HG03175 (cell line): ENCODE measurements around the gene PM20D1.
"Not testable (repeated sequence)": the region's sequence is repeated elsewhere in the genome, so short reads cannot be mapped to it uniquely, and the experiment has no call there.

ENCODE experiments used
- ATAC-seq: cut with Tn5 transposase; IDR thresholded peaks from one replicate; pipeline ENCODE4 v1.9.1; 2021; ENCODE audit warnings: mild to moderate bottlenecking, moderate library complexity; ENCODE audit not compliant: unreplicated experiment

The PM20D1 gene, protein sequence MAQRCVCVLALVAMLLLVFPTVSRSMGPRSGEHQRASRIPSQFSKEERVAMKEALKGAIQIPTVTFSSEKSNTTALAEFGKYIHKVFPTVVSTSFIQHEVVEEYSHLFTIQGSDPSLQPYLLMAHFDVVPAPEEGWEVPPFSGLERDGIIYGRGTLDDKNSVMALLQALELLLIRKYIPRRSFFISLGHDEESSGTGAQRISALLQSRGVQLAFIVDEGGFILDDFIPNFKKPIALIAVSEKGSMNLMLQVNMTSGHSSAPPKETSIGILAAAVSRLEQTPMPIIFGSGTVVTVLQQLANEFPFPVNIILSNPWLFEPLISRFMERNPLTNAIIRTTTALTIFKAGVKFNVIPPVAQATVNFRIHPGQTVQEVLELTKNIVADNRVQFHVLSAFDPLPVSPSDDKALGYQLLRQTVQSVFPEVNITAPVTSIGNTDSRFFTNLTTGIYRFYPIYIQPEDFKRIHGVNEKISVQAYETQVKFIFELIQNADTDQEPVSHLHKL

DNA sequence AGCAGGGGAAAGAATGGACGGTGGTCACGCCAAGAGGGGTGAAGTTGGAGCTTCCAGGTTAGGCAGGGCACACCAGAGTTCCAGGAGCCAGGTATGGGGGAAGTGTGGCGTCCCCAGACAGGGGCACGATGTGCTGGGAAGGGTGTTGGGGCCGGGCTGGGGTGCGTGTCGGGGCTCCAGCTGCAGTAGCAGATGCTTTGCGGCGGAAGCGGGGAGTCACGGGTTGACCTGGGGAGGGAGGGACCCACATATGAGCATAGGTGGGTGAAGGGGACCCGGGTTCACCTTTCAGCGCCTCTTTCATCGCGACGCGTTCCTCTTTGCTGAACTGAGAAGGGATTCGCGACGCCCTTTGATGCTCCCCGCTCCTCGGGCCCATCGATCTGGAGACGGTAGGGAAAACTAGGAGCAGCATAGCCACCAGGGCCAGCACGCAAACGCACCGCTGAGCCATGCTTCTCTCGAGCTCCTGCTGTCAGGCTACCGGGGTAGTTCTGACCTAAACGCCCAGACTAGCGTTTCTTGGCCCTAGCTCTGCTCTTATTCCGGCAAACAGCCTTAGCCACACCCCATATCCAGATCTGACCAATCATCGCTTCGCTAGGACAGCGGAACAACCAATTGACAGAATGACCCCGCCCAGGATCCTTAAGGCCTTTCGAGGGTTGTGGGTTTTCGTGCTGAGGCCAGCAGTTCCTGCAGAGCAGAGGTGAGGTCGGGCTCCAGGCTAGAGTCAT is at the start of gene PM20D1:
Gene PM20D1 (minus strand): TSS at position 514 of the 737 bp plus-strand sequence. CDS start 60 bp downstream, at position 454.
- ATAC-seq: peak; percentile 99

DNA sequence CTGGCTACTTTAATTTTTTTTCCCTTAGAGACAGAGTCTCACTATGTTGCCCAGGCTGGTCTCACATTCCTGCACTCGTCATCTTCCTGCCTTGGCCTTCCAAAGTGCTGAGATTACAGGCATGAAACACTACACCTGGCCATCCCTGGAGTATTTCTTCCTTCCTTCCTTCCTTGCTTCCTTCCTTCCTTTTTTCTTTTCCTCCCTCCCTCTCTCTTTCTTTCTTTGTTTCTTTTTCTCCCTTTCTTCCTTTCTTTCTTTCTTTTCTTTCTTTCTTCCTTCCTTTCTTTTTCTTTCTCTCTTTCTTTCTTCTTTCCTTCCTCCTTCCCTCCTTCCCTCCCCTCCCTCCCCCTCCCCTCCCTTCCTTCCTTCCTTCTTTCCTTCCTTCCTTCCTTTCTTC is 46.4 kb upstream of the PM20D1 start:
- ATAC-seq: no peak

DNA sequence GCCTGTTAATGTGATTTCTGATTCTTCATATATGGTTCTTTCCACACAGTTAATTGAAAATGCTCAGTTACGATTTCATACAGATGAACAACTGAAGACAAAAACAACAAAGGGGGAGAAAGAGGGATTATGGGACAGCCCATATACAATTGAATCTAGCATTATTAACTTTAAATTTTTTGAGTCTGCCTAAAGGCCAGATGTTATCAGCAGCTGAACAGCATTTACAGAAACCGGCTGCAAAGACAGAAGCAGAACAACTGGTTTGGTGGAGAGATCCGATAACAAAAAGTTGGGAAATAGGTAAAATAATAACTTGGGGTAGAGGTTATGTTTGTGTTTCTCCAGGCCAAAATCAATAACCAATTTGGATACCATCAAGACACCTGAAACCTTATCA is 44.2 kb upstream of the PM20D1 start:
- not testable (repeated sequence) for ATAC-seq

DNA sequence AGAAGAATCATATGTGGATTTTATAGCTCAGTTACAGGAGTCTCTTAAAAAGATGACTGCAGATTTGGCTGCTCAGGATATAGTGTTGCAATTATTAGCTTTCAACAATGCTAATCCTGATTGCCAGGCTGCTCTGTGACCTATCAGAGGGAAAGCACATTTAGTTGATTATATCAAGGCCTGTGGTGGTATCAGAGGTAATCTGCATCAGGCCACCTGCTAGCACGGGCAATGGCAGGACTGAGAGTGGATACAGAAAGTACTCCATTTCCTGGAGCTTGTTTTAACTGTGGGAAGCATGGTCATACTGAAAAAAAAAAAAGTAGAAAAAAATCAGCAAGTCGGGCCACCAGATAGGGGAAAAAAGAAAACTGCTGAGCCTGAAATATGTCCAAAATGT is 42.2 kb upstream of the PM20D1 start:
- ATAC-seq: not testable (repeated sequence)

DNA sequence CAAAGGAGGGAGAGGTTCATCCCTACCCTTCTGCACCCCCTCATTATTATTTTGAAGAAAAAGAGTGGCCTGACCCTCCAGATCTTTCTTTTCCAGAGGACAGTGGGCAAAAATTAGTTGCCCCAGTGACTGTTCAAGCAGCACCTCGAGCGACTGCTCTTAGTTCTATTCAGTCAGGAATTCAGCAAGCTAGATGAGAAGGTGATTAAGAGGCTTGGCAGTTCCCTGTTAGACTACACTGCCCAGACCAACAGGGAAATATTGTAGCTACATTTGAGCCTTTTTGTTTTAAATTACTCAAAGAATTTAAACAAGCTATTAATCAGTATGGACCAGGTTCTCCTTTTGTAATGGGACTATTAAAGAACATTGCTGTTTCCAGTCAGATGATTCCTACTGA is 41.5 kb upstream of the PM20D1 start:
- not testable (repeated sequence) for ATAC-seq

DNA sequence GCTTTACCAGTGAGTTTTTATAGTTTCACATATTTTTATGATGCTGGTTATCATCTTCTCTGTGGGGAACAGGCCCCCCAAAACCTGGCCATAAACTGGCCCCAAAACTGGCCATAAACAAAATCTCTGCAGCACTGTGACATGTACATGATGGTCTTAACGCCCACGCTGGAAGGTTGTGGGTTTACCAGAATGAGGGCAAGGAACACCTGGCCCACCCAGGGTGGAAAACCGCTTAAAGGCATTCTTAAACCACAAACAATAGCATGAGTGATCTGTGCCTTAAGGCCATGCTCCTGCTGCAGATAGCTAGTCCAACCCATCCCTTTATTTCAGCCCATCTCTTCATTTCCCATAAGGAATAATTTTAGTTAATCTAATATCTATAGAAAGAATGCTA is 40.7 kb upstream of the PM20D1 start:
- not testable (repeated sequence) for ATAC-seq

DNA sequence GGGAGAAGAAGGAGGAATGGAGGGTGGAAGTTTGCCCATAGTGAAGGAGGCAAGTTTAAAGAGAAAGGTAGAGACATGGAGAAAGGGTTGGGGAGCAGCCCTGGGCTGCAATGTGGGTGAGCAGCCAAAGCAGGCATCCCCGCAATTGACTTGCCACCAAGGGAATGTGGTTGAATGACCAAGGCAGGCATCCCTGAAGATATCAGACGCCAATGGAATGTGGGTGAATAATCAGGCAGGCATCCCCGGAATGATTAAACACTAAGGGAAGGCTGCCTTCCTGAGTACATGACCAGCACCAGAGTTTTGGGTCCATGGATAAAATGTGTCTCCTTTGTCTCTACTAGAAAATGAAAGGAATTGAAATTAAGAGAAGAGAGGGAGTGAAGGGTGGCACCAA is 39.8 kb upstream of the PM20D1 start:
- not testable (repeated sequence) for ATAC-seq

DNA sequence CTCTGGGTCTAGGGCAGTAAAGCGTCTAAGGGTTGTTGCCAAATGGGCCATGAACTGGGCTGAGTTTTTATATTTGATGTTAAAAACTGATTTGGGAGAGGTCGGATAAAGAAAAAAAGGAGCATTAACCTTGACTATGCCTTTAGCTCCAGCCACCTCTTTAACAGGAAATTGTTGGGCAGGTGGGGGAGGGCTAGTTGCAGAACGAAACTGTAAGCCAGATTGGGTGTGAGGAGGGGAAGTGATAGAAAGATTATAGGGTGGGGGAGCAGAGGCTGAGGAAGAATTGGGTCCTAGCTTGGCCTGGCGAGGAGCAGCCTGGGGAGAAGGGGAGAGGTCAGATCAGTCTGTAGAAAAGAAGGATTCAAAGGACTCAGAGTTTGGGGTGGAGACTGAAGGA is 39.1 kb upstream of the PM20D1 start:
- not testable (repeated sequence) for ATAC-seq

DNA sequence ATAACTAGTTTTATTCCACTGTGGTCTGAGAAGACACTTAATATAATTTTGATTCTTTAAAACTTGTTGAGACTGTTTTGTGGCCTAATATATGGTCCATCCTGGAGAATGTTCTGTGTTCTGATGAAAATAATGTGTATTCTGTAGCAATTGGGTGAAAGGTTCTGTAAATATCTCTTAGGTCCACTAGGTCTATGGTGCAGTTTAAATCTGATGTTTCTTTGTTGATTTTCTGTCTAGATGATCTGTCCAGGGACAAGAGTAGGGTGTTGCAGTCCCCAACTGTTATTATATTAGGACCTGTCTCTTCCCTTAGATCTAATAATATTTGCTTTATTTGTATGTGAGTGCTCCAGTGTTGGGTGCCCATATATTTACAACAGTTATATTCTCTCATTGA is 33.9 kb upstream of the PM20D1 start:
- no peak for ATAC-seq

DNA sequence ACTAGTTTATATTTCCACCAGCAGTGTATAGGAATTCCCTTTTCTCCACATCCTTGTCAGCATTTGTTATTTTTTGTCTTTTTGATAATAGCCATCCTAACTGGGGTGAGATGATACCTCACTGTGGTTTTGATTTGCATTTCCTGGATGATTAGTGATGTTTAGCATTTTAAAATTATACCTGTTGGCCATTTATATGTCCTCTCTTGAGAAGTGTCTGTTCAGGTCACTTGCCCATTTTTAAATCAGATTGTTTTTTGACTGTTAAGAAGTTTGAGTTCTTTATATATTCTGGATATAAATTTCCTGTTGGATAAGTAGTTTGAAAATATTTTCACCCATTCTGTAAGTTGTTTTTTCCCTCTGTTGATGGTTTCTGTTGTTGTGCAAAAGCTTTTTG is 31.0 kb upstream of the PM20D1 start:
- ATAC-seq: no peak

DNA sequence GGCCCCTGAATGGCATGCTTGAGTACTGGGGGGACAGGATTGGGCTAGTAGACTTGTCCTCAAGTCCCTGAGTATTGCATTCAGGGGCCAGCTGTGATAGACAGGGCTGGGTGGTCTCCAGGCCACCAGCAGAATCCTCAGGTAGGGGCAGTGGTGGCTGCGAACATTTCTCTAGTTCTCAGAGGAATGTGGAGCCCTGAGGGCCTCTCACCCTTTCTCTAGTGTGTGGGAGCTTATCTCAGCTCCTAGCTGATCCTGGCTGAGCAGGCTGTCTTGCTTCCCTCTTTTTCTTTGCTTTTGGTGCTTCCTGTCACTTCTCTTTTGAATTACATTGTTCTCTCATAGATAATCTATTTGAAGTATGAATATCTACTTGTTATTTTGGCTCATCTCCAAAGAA is 30.0 kb upstream of the PM20D1 start:
- no peak for ATAC-seq

DNA sequence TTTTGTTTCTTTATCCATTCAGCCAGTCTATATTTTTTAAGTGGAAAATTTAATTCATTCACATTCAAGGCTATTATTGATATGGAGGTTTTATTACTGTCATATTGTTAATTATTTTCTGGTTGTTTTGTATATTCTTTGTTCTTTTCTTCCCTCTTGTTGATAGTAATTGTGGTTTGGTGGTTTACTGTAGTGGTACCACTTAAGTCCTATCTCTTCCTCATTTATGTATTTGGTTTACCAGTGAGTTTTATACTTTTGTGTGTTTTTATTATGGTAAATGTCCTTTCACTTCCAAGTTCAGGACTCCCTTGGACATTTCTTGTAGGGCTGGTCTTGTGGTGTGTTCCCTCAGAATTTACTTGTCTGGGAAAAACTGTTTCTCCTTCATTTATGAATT is 28.1 kb upstream of the PM20D1 start:
- ATAC-seq: no peak

DNA sequence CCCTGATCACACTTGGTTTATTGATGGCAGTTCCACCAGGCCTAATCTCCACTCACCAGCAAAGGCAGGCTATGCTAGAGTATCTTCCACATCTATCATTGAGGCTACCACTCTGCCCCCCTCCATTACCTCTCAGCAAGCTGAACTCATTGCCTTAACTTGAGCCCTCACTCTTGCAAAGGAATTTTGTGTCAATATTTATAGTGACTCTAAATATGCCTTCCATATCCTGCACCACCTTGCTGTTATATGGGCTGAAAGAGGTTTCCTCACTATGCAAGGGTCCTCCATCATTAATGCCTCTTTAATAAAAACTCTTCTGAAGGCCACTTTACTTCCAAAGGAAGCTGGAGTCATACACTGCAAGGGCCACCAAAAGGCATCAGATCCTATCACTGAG is 23.2 kb upstream of the PM20D1 start:
- not testable (repeated sequence) for ATAC-seq

DNA sequence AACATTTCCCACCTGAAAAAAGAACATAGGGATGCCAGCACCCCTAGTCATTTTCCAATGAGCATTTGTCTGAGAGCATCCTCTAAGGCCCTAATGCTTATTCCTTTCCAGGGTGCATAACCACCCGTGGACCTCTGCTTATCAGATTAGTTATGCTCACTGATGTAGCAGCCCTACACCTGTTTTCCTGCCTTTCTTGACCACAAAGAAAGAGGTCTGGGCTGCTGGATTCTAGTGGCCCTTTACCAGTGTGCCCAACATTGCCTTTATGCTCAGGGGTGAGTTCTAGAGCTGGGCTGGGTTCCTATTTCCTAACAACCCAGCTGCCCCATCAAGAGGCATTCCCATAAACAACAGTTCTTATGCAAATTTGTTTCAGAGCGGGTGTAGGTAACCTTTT is 20.3 kb upstream of the PM20D1 start:
- ATAC-seq: no peak

DNA sequence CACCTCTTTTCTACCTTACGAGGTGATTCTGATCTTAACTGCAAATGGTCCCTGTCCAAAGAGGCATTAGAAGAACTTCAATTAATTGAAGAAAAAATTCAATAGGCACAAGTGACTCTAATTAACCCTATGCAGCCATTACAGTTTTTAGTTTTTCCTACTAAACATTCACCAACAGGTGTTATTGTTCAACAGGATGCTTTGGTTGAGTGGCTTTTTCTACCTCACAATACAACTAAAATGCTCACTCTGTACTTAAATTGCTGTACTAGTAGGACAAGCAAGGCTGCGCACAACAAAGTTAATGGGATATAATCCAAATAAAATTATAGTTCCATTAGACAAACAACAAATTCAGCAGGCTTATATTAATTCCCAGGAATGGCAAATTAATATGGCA is 11.6 kb upstream of the PM20D1 start:
- no peak for ATAC-seq

DNA sequence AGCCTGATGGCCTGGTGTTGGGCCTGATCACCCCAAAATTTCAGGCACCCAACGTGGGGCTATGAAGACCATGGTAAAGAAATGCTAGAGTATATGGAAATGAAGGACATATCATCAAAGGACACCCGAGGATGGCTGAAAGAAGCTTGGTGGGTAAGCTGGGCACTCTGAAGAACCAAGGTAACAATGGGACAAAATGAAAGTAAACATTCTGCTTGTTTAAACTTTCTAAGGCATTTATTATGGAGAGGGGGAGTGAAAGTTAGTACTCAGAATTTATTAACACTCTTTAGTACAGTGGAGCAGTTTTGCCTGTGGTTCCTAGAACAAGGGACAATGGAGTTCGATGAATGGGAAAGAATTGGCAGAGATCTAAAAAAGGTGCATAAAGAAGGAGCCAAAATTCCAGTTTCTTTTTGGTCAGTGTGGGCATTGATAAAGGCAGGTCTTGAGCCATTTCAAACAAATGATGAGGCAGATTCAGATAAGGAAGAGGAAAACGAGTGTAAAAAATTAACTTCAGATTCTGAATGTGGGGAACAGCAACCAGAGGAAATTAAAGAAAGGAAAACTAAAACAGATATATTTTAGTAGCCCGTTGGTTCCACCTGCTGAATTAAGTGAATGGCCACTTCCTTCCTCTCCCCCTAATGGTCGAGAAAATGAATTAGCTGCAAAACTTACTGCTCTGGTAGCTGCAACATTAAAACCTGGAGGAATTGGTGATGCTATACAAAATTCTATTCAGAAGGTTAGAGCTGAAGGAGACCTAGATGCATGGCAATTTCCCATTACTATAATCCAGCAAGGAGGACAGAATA is 8.4 kb upstream of the PM20D1 start:
- ATAC-seq: no peak

DNA sequence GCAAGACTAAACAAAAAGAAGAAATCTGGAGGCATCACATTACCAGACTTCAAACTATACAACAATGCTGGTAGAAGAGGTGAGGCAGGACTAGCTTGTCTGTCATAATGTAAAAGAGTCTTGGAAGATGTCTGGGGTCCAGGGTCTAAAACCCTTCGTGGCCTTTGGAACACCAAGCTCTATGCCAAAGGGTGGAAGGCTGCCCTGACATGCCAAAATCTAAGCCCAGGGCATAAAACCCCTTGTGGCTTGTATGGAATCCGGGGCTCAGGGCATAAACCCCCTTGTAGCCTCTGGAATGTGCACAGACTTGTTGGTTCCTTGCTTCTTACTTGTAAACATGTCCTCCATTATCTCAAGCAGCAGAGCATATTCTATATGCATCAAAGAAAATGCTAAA is 7.6 kb upstream of the PM20D1 start:
- ATAC-seq: not testable (repeated sequence)

DNA sequence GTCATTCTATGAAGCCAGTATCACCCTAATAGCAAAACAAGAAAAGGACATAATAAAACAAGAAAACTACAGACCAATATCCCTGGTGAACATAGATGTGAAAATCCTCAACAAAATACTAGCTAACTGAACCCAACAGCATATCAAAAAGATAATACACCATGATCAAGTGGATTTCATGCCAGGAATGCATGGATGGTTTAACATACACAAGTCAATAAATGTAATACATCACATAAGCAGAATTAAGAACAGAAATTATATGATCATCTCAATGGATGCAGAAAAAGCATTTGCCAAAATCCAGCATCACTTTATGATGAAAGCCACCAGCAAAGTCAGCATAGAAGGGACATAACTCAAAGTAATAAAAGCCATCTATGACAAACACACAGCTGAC is 6.5 kb upstream of the PM20D1 start:
- no peak for ATAC-seq

DNA sequence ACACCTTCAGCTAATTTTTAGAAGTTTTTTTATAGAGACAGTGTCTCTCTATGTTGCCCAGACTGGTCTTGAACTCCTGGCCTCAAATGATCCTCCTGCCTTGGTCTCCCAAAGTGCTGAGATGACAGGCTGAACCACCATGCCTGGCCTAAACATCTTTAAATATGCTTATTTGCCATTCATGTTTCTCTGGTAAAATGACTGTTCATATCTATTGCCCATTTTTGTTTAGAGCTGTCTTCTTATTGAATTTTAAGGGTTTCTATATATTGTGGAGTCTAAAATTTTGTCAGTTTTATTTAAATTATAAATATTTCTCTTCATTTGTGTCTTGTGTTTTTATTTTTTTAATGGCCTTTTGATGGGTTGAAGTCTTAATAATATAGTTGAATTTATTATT is 3.0 kb upstream of the PM20D1 start:
- no peak for ATAC-seq

DNA sequence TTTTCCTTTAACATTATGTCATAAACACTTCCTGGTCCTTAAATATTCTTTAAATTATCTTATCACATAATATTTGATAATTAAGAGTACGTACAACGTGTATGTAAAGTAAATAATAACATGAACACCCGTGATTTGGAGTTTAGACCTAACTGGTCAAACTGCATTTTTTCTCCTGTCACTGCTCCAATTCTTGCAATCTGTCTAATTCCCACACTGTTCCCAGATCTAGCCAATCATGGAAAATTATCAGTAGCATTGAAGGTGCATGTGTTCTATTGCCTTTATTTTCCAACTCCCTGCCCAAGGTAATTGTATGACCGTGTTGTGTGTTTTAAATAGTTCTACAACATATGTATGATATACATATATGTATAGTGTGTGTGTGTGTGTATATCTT is 2.1 kb upstream of the PM20D1 start:
- ATAC-seq: no peak
